Sigmoid colon (tissue), 4 donors: ENCODE results near the gene MESP1.

Experiments used
- POLR2AphosphoS5 ChIP-seq, 4 donors: sonication (generic); formaldehyde crosslinking; IDR thresholded peaks; one replicate each; pipeline ENCODE4 v1.6.1; 2017; ENCODE audit warnings: antibody characterized with exemption in 4 of 4
- TF ChIP-seq, protein P1 (sequence below), 4 experiments: fragments of 450-650 bp in 3 of 4; fragments of 200-600 bp in 1 of 4; IDR thresholded peaks; one replicate each; pipeline ENCODE4 v1.5.1; 2016 to 2019; ENCODE audit warnings: antibody characterized with exemption in 4 of 4, mild to moderate bottlenecking in 3 of 4, moderate library complexity in 2 of 4

GRCh38 chr15:89751748-89752147 is 699 bp upstream of the MESP1 start:
- TF ChIP-seq, protein P1, sequence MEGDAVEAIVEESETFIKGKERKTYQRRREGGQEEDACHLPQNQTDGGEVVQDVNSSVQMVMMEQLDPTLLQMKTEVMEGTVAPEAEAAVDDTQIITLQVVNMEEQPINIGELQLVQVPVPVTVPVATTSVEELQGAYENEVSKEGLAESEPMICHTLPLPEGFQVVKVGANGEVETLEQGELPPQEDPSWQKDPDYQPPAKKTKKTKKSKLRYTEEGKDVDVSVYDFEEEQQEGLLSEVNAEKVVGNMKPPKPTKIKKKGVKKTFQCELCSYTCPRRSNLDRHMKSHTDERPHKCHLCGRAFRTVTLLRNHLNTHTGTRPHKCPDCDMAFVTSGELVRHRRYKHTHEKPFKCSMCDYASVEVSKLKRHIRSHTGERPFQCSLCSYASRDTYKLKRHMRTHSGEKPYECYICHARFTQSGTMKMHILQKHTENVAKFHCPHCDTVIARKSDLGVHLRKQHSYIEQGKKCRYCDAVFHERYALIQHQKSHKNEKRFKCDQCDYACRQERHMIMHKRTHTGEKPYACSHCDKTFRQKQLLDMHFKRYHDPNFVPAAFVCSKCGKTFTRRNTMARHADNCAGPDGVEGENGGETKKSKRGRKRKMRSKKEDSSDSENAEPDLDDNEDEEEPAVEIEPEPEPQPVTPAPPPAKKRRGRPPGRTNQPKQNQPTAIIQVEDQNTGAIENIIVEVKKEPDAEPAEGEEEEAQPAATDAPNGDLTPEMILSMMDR (IDR thresholded peaks at IDR 0.05) = no peak
- TF ChIP-seq POLR2AphosphoS5 (IDR thresholded peaks at IDR 0.05) = no peak
